GM21390 (cell line): ENCODE results near the gene IL7R.

Experiments
- ATAC-seq: cut with Tn5 transposase; IDR thresholded peaks from one replicate; pipeline ENCODE4 v1.9.1; 2021; ENCODE audit not compliant: unreplicated experiment

The IL7R gene

GRCh38 chr5:35856765-35857351 lies at the start of gene IL7R:
Gene IL7R, plus strand, starts transcription at chr5:35856891. Its CDS starts 87 bp downstream, at chr5:35856978.
- ATAC-seq, result no peak

- no peak for ATAC-seq
Observed at GRCh38 chr5:35810601-35811000, 46.1 kb upstream of the IL7R start.

GRCh38 chr5:35811108-35811741 lies 45.5 kb upstream of the IL7R start:
- ATAC-seq, result no peak

GRCh38 chr5:35813521-35813920 lies 43.2 kb upstream of the IL7R start:
- ATAC-seq, result no peak

- ATAC-seq, result no peak
Observed at GRCh38 chr5:35815089-35815936, 41.4 kb upstream of the IL7R start.

- no peak for ATAC-seq
Observed at GRCh38 chr5:35816881-35817521, 39.7 kb upstream of the IL7R start.

- no peak for ATAC-seq
Observed at GRCh38 chr5:35819026-35819425, 37.7 kb upstream of the IL7R start.

GRCh38 chr5:35819668-35820067 lies 37.0 kb upstream of the IL7R start:
- no peak for ATAC-seq

GRCh38 chr5:35820735-35821134 lies 36.0 kb upstream of the IL7R start:
- no peak for ATAC-seq

- ATAC-seq, result no peak
Observed at GRCh38 chr5:35821513-35821912, 35.2 kb upstream of the IL7R start.

GRCh38 chr5:35822511-35822910 lies 34.2 kb upstream of the IL7R start:
- no peak for ATAC-seq

GRCh38 chr5:35823347-35824098 lies 33.2 kb upstream of the IL7R start:
- ATAC-seq, result no peak

GRCh38 chr5:35826056-35826455 lies 30.6 kb upstream of the IL7R start:
- no peak for ATAC-seq

GRCh38 chr5:35826554-35826953 lies 30.1 kb upstream of the IL7R start:
- ATAC-seq, result no peak

- ATAC-seq, result no peak
Observed at GRCh38 chr5:35828082-35828598, 28.6 kb upstream of the IL7R start.

- ATAC-seq, result no peak
Observed at GRCh38 chr5:35830587-35830986, 26.1 kb upstream of the IL7R start.

GRCh38 chr5:35832762-35833161 lies 23.9 kb upstream of the IL7R start:
- ATAC-seq, result no peak

- no peak for ATAC-seq
Observed at GRCh38 chr5:35833224-35833623, 23.5 kb upstream of the IL7R start.

GRCh38 chr5:35835796-35836742 lies 20.6 kb upstream of the IL7R start:
- ATAC-seq, result no peak
